GM23338 (cell line): ENCODE data around the gene SEC23A. TPM values are rescaled to one million over a fixed set of nuclear protein-coding genes. Genes with fewer than 3 reads are reported as not detected.

Source experiments
- ATAC-seq: fragments of 200-7000 bp; cut with Tn5 transposase; 3 replicates; pipeline ENCODE4 v1.9.1; 2020
- DNase-seq: peaks from one replicate; pipeline ENCODE4 v3.0.0-alpha.2; 2015; ENCODE audit warnings: low spot score
- H2AFZ ChIP-seq: fragments of 200-600 bp; sonication (generic); 2 replicates; pipeline ENCODE4 v1.8.0; 2016; ENCODE audit warnings: antibody characterized with exemption, mild to moderate bottlenecking, moderate library complexity
- H3F3A ChIP-seq: fragments of 200-600 bp; sonication (generic); replicated peaks from 2 replicates; pipeline ENCODE4 v1.8.0; 2017; ENCODE audit warnings: antibody characterized with exemption, mixed run types, low read depth
- H3K27ac ChIP-seq: fragments of 200-600 bp; sonication (generic); 2 replicates; pipeline ENCODE4 v1.6.1; 2016; ENCODE audit warnings: low read depth
- H3K27me3 ChIP-seq: fragments of 200-600 bp; sonication (generic); 2 replicates; pipeline ENCODE4 v1.8.0; 2016; ENCODE audit warnings: mild to moderate bottlenecking, mixed run types, moderate library complexity; ENCODE audit not compliant: insufficient read depth
- H3K36me3 ChIP-seq: fragments of 200-600 bp; sonication (generic); 2 replicates; pipeline ENCODE4 v1.8.0; 2016; ENCODE audit warnings: mild to moderate bottlenecking; ENCODE audit not compliant: insufficient read depth
- H3K4me1 ChIP-seq: fragments of 200-600 bp; sonication (generic); 2 replicates; pipeline ENCODE4 v1.8.0; 2016; ENCODE audit warnings: mild to moderate bottlenecking, moderate library complexity; ENCODE audit not compliant: insufficient read depth
- H3K4me2 ChIP-seq: fragments of 200-600 bp; sonication (generic); 2 replicates; pipeline ENCODE4 v1.7.1; 2017; ENCODE audit warnings: mixed run types
- H3K4me3 ChIP-seq: fragments of 200-600 bp; sonication (generic); 2 replicates; pipeline ENCODE4 v1.6.1; 2016; ENCODE audit warnings: mixed run types
- H3K79me2 ChIP-seq: fragments of 200-600 bp; sonication (generic); replicated peaks from 2 replicates; pipeline ENCODE4 v1.8.0; 2017; ENCODE audit warnings: mild to moderate bottlenecking; ENCODE audit not compliant: insufficient read depth
- H3K9me2 ChIP-seq: fragments of 200-600 bp; sonication (generic); 2 replicates; pipeline ENCODE4 v1.8.0; 2017; ENCODE audit not compliant: insufficient read depth
- H4K20me1 ChIP-seq: fragments of 200-600 bp; sonication (generic); replicated peaks from 2 replicates; pipeline ENCODE4 v1.8.0; 2017; ENCODE audit warnings: mild to moderate bottlenecking; ENCODE audit not compliant: insufficient read depth
- H3K27ac Mint-ChIP-seq: 2 replicates; pipeline ENCODE4 v1.8.0; 2020; ENCODE audit warnings: inconsistent platforms, mild to moderate bottlenecking, moderate library complexity, mixed read lengths
- H3K27me3 Mint-ChIP-seq: 3 replicates; pipeline ENCODE4 v1.8.0; 2022; ENCODE audit warnings: low read depth, mild to moderate bottlenecking, moderate library complexity, mixed read lengths, inconsistent platforms; ENCODE audit not compliant: insufficient read depth, poor library complexity
- H3K36me3 Mint-ChIP-seq: 3 replicates; pipeline ENCODE4 v1.8.0; 2021; ENCODE audit warnings: low read depth, mild to moderate bottlenecking, inconsistent platforms, moderate library complexity, mixed read lengths
- H3K4me1 Mint-ChIP-seq: 3 replicates; pipeline ENCODE4 v1.8.0; 2020; ENCODE audit warnings: mild to moderate bottlenecking, inconsistent platforms, mixed read lengths
- H3K4me3 Mint-ChIP-seq: 3 replicates; pipeline ENCODE4 v1.8.0; 2021; ENCODE audit warnings: moderate library complexity, mild to moderate bottlenecking, inconsistent platforms, mixed read lengths
- H3K9me3 Mint-ChIP-seq: 3 replicates; pipeline ENCODE4 v1.8.0; 2020; ENCODE audit warnings: moderate library complexity, mild to moderate bottlenecking, inconsistent platforms, mixed read lengths
- CREB1 ChIP-seq: fragments of 250-450 bp; sonication (Bioruptor Pico); IDR thresholded peaks from 2 replicates; pipeline ENCODE4 v1.5.0; 2020; ENCODE audit warnings: low read depth, mild to moderate bottlenecking, moderate library complexity
- CTCF ChIP-seq, 2 experiments: fragments of 200-600 bp in 1 of 2; sonication (generic) in 1 of 2; conservative IDR thresholded peaks; 2 replicates each; pipeline versions ENCODE4 v1.5.1 to v1.6.1; 2016 to 2017; ENCODE audit warnings: antibody characterized with exemption in 2 of 2, low read depth in 2 of 2, mild to moderate bottlenecking in 2 of 2, moderate library complexity in 1 of 2
- ETS1 ChIP-seq: IDR thresholded peaks from 2 replicates; pipeline ENCODE4 v1.6.1; 2016; ENCODE audit warnings: antibody characterized with exemption
- EZH2 ChIP-seq: fragments of 200-600 bp; sonication (generic); IDR thresholded peaks from one replicate; pipeline ENCODE4 v1.8.0; 2017; ENCODE audit warnings: antibody characterized with exemption, mild to moderate bottlenecking, low read depth; ENCODE audit not compliant: unreplicated experiment
- EZH2phosphoT487 ChIP-seq: fragments of 200-600 bp; sonication (generic); IDR thresholded peaks from one replicate; pipeline ENCODE4 v1.8.1; 2018; ENCODE audit warnings: antibody characterized with exemption; ENCODE audit not compliant: unreplicated experiment
- NANOG ChIP-seq: IDR thresholded peaks from 2 replicates; pipeline ENCODE4 v1.6.1; 2016; ENCODE audit warnings: antibody characterized with exemption, borderline replicate concordance
- POLR2AphosphoS5 ChIP-seq: IDR thresholded peaks from 2 replicates; pipeline ENCODE4 v1.6.1; 2016; ENCODE audit warnings: antibody characterized with exemption, low read depth
- ZNF331 ChIP-seq: fragments of 250-450 bp; sonication (Bioruptor Pico); IDR thresholded peaks from 2 replicates; pipeline ENCODE4 v1.5.0; 2020; ENCODE audit warnings: low read depth, mild to moderate bottlenecking, moderate library complexity
- polyA plus RNA-seq: library from polyadenylated mRNA; unstranded; fragments of >200 nt; fragmentation: Nextera tagmentation; extraction: Ambion mirVana; gene quantifications from 2 replicates; pipeline ENCODE4 v1.2.1, GENCODE V29; 2016
- small RNA-seq: library from RNA; depleted of rRNA; stranded (forward); fragments of <200 nt; gene quantifications from one replicate; pipeline ENCODE3, GENCODE V24; 2014; ENCODE audit warnings: low replicate concordance
- total RNA-seq: library from RNA; depleted of rRNA; stranded (reverse); fragments of >200 nt; shearing (Covaris generic); gene quantifications from 2 replicates; pipeline ENCODE4 v1.2.3, GENCODE V29; 2014; rRNA removed
- TF ChIP-seq, protein P1 (sequence below): fragments of 250-450 bp; sonication (Bioruptor Pico); IDR thresholded peaks from 2 replicates; pipeline ENCODE4 v1.5.0; 2020; ENCODE audit warnings: mild to moderate bottlenecking, moderate library complexity

The SEC23A gene
- total and polyA plus RNA-seq, 2 experiments from 2014 or later: 22.7 to 89.9 TPM

DNA sequence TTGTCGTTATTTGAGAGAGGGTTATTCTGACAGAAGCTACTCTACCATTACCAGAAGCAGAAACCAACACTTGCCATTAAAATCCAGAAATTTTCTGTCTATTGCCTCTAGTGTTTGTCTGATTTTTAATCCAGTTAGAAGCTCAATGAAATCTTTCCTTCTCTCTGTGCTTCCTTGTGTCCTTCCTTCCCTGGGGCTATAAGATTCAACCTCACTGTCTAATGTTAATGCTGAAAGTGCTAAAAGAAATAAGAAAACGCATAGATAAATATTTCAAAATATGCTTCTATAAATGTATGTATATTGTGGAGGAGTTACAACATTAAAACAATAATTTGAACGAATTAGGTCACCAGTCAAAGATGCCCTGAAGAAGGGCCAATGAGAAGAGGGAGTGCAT lies 120.8 kb downstream of the SEC23A start:
- Mint-ChIP-seq H3K36me3 (no peaks in the 10 kb centered on the region), H3K4me1 (no peaks in the 10 kb centered on the region)
- H3K36me3 ChIP-seq: no peaks in the 10 kb centered on the region

More for the DNA sequence above, 120.8 kb downstream of the SEC23A start:
- Histone ChIP-seq H3K79me2 (no peaks in the 10 kb centered on the region), H3K27me3 (no peaks in the 10 kb centered on the region), H3K4me3 (no peak overlapping the region), H3K4me2 (no peak overlapping the region), H2AFZ (no peak overlapping the region), H3K27ac (no peak overlapping the region), H3K4me1 (no peaks in the 10 kb centered on the region), H3F3A (no peaks in the 10 kb centered on the region), H4K20me1 (no peaks in the 10 kb centered on the region), H3K9me2 (no peaks in the 10 kb centered on the region)
- peaks cover 3% of the 10 kb centered on the region; the same call in 1 of the 3 replicates for H3K9me3 Mint-ChIP-seq
- H3K4me3 Mint-ChIP-seq: no peak overlapping the region
- no peaks in the 10 kb centered on the region for H3K27me3 Mint-ChIP-seq
- H3K27ac Mint-ChIP-seq: no peak overlapping the region
- ATAC-seq (no peak), DNase-seq (no peak)
- no peak for TF ChIP-seq EZH2phosphoT487
- TF ChIP-seq, protein P1, sequence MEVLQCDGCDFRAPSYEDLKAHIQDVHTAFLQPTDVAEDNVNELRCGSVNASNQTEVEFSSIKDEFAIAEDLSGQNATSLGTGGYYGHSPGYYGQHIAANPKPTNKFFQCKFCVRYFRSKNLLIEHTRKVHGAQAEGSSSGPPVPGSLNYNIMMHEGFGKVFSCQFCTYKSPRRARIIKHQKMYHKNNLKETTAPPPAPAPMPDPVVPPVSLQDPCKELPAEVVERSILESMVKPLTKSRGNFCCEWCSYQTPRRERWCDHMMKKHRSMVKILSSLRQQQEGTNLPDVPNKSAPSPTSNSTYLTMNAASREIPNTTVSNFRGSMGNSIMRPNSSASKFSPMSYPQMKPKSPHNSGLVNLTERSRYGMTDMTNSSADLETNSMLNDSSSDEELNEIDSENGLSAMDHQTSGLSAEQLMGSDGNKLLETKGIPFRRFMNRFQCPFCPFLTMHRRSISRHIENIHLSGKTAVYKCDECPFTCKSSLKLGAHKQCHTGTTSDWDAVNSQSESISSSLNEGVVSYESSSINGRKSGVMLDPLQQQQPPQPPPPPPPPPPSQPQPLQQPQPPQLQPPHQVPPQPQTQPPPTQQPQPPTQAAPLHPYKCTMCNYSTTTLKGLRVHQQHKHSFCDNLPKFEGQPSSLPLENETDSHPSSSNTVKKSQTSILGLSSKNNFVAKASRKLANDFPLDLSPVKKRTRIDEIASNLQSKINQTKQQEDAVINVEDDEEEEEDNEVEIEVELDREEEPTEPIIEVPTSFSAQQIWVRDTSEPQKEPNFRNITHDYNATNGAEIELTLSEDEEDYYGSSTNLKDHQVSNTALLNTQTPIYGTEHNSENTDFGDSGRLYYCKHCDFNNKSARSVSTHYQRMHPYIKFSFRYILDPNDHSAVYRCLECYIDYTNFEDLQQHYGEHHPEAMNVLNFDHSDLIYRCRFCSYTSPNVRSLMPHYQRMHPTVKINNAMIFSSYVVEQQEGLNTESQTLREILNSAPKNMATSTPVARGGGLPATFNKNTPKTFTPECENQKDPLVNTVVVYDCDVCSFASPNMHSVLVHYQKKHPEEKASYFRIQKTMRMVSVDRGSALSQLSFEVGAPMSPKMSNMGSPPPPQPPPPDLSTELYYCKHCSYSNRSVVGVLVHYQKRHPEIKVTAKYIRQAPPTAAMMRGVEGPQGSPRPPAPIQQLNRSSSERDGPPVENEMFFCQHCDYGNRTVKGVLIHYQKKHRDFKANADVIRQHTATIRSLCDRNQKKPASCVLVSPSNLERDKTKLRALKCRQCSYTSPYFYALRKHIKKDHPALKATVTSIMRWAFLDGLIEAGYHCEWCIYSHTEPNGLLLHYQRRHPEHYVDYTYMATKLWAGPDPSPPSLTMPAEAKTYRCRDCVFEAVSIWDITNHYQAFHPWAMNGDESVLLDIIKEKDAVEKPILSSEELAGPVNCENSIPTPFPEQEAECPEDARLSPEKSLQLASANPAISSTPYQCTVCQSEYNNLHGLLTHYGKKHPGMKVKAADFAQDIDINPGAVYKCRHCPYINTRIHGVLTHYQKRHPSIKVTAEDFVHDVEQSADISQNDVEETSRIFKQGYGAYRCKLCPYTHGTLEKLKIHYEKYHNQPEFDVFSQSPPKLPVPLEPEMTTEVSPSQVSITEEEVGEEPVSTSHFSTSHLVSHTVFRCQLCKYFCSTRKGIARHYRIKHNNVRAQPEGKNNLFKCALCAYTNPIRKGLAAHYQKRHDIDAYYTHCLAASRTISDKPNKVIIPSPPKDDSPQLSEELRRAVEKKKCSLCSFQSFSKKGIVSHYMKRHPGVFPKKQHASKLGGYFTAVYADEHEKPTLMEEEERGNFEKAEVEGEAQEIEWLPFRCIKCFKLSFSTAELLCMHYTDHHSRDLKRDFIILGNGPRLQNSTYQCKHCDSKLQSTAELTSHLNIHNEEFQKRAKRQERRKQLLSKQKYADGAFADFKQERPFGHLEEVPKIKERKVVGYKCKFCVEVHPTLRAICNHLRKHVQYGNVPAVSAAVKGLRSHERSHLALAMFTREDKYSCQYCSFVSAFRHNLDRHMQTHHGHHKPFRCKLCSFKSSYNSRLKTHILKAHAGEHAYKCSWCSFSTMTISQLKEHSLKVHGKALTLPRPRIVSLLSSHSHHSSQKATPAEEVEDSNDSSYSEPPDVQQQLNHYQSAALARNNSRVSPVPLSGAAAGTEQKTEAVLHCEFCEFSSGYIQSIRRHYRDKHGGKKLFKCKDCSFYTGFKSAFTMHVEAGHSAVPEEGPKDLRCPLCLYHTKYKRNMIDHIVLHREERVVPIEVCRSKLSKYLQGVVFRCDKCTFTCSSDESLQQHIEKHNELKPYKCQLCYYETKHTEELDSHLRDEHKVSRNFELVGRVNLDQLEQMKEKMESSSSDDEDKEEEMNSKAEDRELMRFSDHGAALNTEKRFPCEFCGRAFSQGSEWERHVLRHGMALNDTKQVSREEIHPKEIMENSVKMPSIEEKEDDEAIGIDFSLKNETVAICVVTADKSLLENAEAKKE (CRISPR knock-in tag): no peak
- no peak for TF ChIP-seq ZNF331 (CRISPR knock-in tag)
- TF ChIP-seq NANOG: no peak
- TF ChIP-seq ETS1: no peak
- no peak for TF ChIP-seq EZH2
- TF ChIP-seq POLR2AphosphoS5: no peak
- TF ChIP-seq CREB1 (CRISPR knock-in tag): no peak
- TF ChIP-seq CTCF (conservative IDR thresholded peaks at IDR 0.05; ENCODE audit: low read depth in 2 of 2): no peak

Small RNAs within 50 kb of the gene (small RNA-seq; reads per million reads assigned to genes)
- gene AL109628.1 (not detected), gene RF00019 (not detected)

Other genes with a start within 250 kb of the SEC23A start
- 47.8 and 61.6 TPM in 2 replicates for gene GEMIN2, start 11.1 kb upstream of the SEC23A start, total RNA-seq
- gene GEMIN2, start 11.1 kb upstream of the SEC23A start, polyA plus RNA-seq: 28.9 and 37.0 TPM in 2 replicates
- 20.2 and 27.7 TPM in 2 replicates for gene TRAPPC6B, start 67.1 kb upstream of the SEC23A start, total RNA-seq
- gene TRAPPC6B, start 67.1 kb upstream of the SEC23A start, polyA plus RNA-seq: 14.8 and 17.2 TPM in 2 replicates
- 60.0 and 69.8 TPM in 2 replicates for gene PNN, start 72.0 kb upstream of the SEC23A start, total RNA-seq
- gene PNN, start 72.0 kb upstream of the SEC23A start, polyA plus RNA-seq: 275 and 325 TPM in 2 replicates
- gene MIA2, start 130.7 kb upstream of the SEC23A start, total RNA-seq: 8.5 and 10.9 TPM in 2 replicates
- gene MIA2, start 130.7 kb upstream of the SEC23A start, polyA plus RNA-seq: 8.6 and 9.5 TPM in 2 replicates